HG02852 (cell line): ENCODE data around the gene GUCD1.
"Not testable (repeated sequence)": the region's sequence is repeated elsewhere in the genome, so short reads cannot be mapped to it uniquely, and the experiment has no call there.

Source experiments
- ATAC-seq: cut with Tn5 transposase; IDR thresholded peaks from one replicate; pipeline ENCODE4 v1.9.1; 2021; ENCODE audit warnings: mild to moderate bottlenecking, moderate library complexity; ENCODE audit not compliant: unreplicated experiment

GUCD1 gene

DNA sequence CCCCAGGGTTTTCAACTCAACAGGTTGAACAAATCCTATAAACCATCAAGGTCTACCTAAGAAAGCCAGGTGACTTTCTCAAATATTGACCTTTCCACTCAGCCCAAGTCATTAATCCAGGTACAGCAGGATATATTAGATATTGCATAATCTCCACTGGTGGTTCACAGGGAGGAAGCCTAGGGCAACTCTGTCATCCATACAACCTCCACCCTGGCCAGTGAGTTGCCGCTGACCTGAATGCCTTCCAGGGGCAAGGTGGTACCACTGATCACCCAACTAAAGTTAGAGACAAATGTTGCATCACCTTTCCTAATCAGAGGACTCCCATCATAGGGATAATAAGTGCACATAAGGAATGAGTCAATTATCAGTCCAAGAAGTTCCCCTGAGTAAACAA lies 22.9 kb downstream of the GUCD1 start:
- ATAC-seq, result no peak

DNA sequence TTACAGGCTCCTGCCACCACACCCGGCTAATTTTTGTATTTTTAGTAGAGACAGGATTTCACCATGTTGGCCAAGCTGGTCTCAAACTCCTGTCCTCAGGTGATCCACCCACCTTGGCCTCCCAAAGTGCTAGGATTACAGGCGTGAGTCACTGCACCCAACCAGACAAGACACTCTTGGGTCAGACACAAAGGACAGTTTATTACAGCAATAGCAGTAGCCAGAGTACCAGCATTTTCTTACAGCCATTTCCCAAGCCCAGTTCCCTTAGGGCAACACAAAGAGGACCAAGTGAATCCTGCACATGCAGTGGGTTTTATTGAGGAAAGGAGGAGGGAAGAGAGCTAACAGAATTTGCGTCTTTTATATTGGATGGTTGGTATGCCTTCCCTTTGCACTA lies 24.0 kb downstream of the GUCD1 start:
- ATAC-seq, result not testable (repeated sequence)

DNA sequence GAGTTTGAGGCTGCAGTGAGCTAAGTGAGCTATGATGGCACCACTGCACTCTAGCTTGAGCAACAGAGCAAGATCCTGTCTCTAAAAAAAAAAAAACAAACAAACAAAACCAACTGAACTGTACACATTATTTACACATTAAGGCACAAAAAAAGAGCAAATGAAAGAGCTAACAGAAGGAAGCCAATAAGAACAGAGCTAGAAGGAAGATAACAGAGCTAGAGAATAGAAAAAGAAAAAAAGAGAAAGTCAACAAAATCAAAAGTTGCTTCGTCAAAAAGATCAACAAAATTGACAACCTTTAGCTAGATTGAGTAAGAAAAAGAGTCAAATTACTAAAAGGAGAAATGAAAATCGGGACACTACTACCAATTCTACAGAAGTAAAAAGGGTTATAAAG lies 25.0 kb downstream of the GUCD1 start:
- ATAC-seq, result no peak

- no peak for ATAC-seq
These were observed 28.7 kb downstream of the GUCD1 start for GRCh38 chr22:24526191-24526590.

DNA sequence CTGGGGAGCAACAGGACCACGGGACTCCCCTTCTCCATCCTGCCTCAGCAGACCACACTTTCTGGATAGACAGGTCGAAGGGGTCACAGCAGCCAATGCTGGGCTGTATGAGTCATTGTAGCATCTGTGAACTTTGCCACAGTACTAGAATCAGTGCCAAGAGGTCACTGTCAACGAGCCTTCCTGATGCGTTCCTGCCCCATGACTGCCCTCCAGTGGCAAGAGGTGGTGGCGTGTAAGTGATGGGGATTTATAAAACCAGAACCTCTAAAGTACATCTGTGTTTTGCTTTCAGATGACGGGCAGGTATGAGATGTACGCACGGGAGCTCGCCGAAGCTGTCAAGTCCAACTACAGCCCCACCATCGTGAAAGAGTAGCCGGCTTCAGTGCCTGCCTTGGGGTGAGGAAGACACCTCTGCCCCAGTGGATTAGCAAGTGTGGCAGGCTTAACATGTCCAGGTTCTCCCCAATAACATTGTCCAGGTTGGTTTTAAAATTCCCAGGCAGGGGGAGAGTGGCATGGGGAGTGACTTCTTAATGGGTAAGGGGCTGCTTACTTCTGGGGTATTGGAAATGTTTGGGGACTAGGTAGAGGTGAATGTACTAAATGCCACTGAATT lies 29.4 kb downstream of the GUCD1 start:
- ATAC-seq, result peak; percentile 62

GRCh38 chr22:24523873-24524272 lies 31.1 kb downstream of the GUCD1 start:
- ATAC-seq, result no peak

DNA sequence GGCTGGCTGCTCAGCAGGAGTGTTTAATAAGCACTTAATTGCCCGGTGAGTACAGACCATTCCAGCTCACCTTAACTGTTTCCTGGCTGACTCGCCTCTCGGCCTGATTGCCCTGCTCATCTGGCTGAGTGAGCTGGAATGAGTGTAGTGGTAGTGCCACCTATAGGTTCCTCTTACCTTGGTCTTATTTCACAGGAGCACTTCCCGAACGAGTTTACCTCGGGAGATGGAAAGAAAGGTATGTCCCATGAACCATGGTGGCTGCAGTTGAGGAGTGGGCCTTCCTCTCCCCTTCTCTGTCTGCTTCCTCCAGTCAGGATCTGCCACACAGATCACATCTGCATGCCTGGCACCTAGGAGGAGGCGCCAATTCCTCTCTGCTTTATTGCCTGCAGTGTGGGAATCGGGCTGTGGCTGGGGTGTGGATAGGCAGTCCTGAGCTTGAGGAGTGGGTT lies 33.1 kb downstream of the GUCD1 start:
- no peak for ATAC-seq

DNA sequence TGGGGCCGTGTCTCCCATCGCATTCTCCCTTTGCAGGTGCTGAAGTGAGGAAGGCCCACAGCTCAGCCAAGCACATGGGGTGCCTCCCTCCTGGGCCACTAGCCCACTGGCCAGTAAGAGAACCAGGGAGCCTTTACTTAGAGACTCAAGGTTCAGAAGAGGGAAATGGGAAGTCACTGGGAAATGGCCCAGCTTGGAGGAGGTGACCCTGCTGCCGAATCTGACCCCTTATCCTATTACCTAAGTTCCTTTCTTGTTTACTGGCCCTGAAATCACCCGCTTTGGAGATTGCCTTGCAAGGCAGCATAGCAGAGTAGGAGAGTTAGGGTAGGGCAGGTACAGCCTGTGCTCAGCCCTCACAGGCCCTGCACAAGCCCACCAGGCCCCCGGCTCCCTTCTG lies 35.4 kb downstream of the GUCD1 start:
- ATAC-seq, result no peak

GRCh38 chr22:24518771-24519485 lies 36.0 kb downstream of the GUCD1 start:
- no peak for ATAC-seq

- ATAC-seq, result no peak
These were observed 36.7 kb downstream of the GUCD1 start for GRCh38 chr22:24518228-24518627.

GRCh38 chr22:24517446-24517845 lies 37.5 kb downstream of the GUCD1 start:
- ATAC-seq, result no peak

- ATAC-seq, result no peak
These were observed 38.6 kb downstream of the GUCD1 start for GRCh38 chr22:24516301-24516737.

GRCh38 chr22:24515027-24515338 lies 40.0 kb downstream of the GUCD1 start:
- no peak for ATAC-seq

DNA sequence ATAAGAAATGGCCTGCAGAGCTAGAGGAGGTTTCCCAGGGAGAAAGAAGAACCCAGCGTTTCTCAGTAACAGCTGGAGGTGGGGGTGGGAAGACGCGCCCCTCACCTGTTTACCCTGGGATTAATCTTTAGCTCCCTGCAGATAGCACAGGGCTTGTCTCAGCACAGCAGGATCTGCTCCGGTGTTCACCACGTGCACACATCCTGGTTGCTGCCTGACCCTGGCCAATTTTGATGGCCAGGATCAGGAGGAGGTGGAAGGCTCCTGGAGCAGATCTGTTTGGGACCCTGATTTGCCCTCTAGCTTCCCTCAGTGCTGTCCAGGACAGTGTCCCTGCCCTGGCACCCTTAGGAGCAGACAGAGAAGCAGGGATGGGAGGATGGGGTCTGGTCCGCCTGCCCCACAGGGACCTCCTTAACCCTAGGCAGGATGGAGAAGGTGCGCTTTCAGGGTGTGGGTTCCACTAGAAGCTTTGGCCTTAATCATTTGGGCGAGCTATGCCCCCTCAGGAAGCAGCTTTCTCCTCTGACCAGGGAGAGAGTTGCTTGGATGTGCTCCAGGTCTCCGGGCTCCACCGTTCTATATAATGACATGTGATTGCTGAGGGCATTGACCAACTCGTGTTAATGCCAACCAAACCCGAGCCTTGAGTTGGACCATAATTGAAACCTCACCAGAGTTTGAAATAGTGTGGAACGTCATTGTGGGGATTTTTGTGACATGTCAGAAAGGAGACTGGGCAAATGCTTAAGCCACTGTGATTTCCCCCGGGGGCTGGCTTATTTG lies 40.5 kb downstream of the GUCD1 start:
- no peak for ATAC-seq

- ATAC-seq, result no peak
These were observed 41.3 kb downstream of the GUCD1 start for GRCh38 chr22:24513378-24514240.

DNA sequence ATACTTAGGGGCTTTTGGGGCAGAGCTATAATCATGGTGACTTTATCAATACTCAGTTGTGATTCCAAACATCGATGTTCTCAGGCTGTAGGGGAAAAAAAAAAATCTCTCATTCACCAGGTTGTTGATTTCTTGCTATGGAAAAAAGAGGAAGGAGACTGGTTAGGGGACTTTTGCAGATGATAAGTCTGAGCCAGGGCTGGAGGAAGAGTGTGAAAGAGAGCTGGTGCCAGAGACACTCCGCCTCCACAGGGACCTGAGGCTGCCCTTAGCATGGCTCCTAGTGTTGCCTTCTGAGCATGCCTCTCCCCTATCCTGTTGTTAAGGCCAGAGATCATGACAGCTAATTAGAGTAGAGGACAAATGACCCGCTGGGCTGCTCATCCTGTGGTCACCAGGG lies 42.9 kb downstream of the GUCD1 start:
- no peak for ATAC-seq

GRCh38 chr22:24510637-24511625 lies 44.0 kb downstream of the GUCD1 start:
- no peak for ATAC-seq

- ATAC-seq, result no peak
These were observed 47.2 kb downstream of the GUCD1 start for GRCh38 chr22:24507716-24508115.

GRCh38 chr22:24506802-24507438 lies 48.0 kb downstream of the GUCD1 start:
- no peak for ATAC-seq
